Measurements from ENCODE around the gene MCUR1.

DNA sequence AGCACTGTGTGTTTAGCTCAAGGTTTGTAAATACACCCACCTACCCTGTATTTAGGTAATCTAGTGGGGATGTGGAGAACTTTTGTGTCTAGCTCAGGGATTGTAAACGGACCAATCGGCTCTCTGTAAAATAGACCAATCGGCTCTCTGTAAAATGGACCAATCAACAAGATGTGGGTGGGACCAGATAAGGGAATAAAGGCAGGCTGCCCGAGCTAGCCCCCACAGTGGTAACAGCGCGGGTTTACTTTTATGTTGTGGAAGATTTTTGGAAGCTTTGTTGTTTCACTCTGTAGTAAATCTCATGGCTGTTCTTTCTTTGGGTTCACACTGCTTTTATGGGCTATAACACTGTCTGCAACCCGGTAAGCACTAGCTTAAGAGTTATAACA is 70.6 kb downstream of the MCUR1 start:
- TF ChIP-seq, protein P1, sequence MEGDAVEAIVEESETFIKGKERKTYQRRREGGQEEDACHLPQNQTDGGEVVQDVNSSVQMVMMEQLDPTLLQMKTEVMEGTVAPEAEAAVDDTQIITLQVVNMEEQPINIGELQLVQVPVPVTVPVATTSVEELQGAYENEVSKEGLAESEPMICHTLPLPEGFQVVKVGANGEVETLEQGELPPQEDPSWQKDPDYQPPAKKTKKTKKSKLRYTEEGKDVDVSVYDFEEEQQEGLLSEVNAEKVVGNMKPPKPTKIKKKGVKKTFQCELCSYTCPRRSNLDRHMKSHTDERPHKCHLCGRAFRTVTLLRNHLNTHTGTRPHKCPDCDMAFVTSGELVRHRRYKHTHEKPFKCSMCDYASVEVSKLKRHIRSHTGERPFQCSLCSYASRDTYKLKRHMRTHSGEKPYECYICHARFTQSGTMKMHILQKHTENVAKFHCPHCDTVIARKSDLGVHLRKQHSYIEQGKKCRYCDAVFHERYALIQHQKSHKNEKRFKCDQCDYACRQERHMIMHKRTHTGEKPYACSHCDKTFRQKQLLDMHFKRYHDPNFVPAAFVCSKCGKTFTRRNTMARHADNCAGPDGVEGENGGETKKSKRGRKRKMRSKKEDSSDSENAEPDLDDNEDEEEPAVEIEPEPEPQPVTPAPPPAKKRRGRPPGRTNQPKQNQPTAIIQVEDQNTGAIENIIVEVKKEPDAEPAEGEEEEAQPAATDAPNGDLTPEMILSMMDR (IDR thresholded peaks at IDR 0.05), result no peak
- TF ChIP-seq POLR2A (IDR thresholded peaks at IDR 0.05), result no peak

All from heart left ventricle (tissue), 13 donors.